GM21619 (cell line): ENCODE measurements around the gene MAP3K3.

Experiments used
- ATAC-seq: cut with Tn5 transposase; IDR thresholded peaks from one replicate; pipeline ENCODE4 v1.9.1; 2021; ENCODE audit not compliant: unreplicated experiment

The MAP3K3 gene

GRCh38 chr17:63692195-63692816 lies 70.1 kb downstream of the MAP3K3 start:
- ATAC-seq: no peak

GRCh38 chr17:63693411-63694113 lies 71.3 kb downstream of the MAP3K3 start:
- ATAC-seq: no peak

GRCh38 chr17:63694229-63694949 lies 72.2 kb downstream of the MAP3K3 start:
- ATAC-seq: no peak

- no peak for ATAC-seq
Observed at GRCh38 chr17:63694950-63695773, 72.9 kb downstream of the MAP3K3 start.

GRCh38 chr17:63695889-63696288 lies 73.7 kb downstream of the MAP3K3 start:
- ATAC-seq: no peak

- no peak for ATAC-seq
Observed at GRCh38 chr17:63696381-63696961, 74.3 kb downstream of the MAP3K3 start.

- peak; percentile 31 for ATAC-seq
Observed at GRCh38 chr17:63697341-63698286, 75.4 kb downstream of the MAP3K3 start.

- ATAC-seq: no peak
Observed at GRCh38 chr17:63698381-63698885, 76.2 kb downstream of the MAP3K3 start.

- ATAC-seq: peak; percentile 22
Observed at GRCh38 chr17:63698886-63699637, 76.8 kb downstream of the MAP3K3 start.

GRCh38 chr17:63699638-63700527 lies 77.7 kb downstream of the MAP3K3 start, which contains the start of gene LIMD2:
Gene LIMD2, minus strand, starts transcription at chr17:63700125. Its CDS starts 827 bp downstream, at chr17:63699298.
- ATAC-seq: peak; percentile 8

GRCh38 chr17:63700528-63701455 lies 78.6 kb downstream of the MAP3K3 start:
- ATAC-seq: peak; percentile 13

- ATAC-seq: no peak
Observed at GRCh38 chr17:63701456-63701820, 79.2 kb downstream of the MAP3K3 start.

GRCh38 chr17:63701868-63702720 lies 79.9 kb downstream of the MAP3K3 start:
- ATAC-seq: no peak

GRCh38 chr17:63702721-63703015 lies 80.5 kb downstream of the MAP3K3 start:
- ATAC-seq: no peak

GRCh38 chr17:63703029-63703428 lies 80.8 kb downstream of the MAP3K3 start:
- no peak for ATAC-seq
